ENCODE measurements around the gene COL4A6. TPM values are rescaled to one million over a fixed set of nuclear protein-coding genes. Genes with fewer than 3 reads are reported as not detected.
A peak's percentile ranks its signal among the peaks of the same experiment; 100 is the strongest.

COL4A6 gene
- total and polyA plus RNA-seq, 2 of the 4 experiments (the other 2 are of a cell fraction): 0.36 to 0.74 TPM

- TF ChIP-seq MAZ (IDR thresholded peaks at IDR 0.05; ENCODE audit: borderline replicate concordance, low read depth, low read length) (no peak), MAFK (IDR thresholded peaks at IDR 0.05; ENCODE audit: low read depth, low read length) (no peak), RCOR1 (IDR thresholded peaks at IDR 0.05; ENCODE audit: insufficient replicate concordance, low read length) (no peak), NFE2L2 (IDR thresholded peaks at IDR 0.05; ENCODE audit: low read depth, low read length) (no peak), CTCF (conservative IDR thresholded peaks at IDR 0.05; ENCODE audit: low read depth, low read length) (no peak)
These were observed 315.5 kb downstream of the COL4A6 start (continued) for GRCh38 chrX:108122748-108123147.

DNA sequence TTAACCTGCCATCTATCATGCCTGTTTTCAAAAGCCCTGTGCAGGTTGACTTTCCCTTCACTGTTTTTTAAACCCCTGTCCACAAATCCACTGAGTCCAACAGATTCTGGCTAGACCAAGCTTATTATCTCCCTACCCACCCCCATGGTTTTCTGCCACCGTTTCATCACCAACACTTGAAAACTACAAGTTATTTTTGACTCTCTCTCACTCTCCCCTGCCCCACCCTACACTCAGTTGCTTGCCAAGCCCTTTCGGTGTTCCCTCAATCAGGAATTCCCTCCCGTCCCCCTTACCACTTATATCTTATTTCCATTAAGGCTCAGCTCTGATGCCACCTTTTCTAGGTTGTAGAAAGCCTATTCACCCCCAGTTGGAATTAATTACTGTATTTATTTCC is 316.9 kb downstream of the COL4A6 start:
- Histone ChIP-seq H3K23ac (ENCODE audit: low read depth, low read length) (no peak overlapping the region), H3K4me2 (ENCODE audit: low read depth, low read length) (no peak overlapping the region), H3K36me3 (ENCODE audit: control insufficient read depth, insufficient read depth, low read length) (no peaks in the 10 kb centered on the region), H4K20me1 (ENCODE audit: insufficient read depth, low read length) (no peaks in the 10 kb centered on the region), H2BK20ac (ENCODE audit: low read depth, low read length) (no peak overlapping the region), H2AFZ (replicated peaks; ENCODE audit: low read length, poor library complexity) (no peak overlapping the region), H3K4ac (ENCODE audit: low read depth, low read length) (no peak overlapping the region), H3K9ac (ENCODE audit: low read depth, low read length) (no peak overlapping the region), H2BK15ac (ENCODE audit: low read depth, low read length) (no peak overlapping the region), H3K4me1 (ENCODE audit: control insufficient read depth, insufficient read depth, low read length) (peaks cover 8% of the 10 kb centered on the region), H3K27ac (ENCODE audit: insufficient read depth, low read length) (no peak overlapping the region; the same call in 1 of the 2 replicates), H2AK9ac (replicated peaks; ENCODE audit: low read depth, low read length, poor library complexity) (no peak overlapping the region), H2AK5ac (ENCODE audit: low read depth, low read length) (no peak overlapping the region), H3K14ac (replicated peaks; ENCODE audit: low read depth, low read length) (no peak overlapping the region), H2BK5ac (ENCODE audit: low read depth, low read length, poor library complexity, severe bottlenecking) (no peak overlapping the region), H3K56ac (ENCODE audit: extremely low read depth, insufficient read depth, low read length) (no peak overlapping the region), H4K5ac (ENCODE audit: low read depth, low read length) (no peak overlapping the region), H2BK120ac (ENCODE audit: low read depth, low read length) (no peak overlapping the region), H3K4me3 (ENCODE audit: insufficient read depth, low read depth, low read length) (no peak overlapping the region), H3K18ac (ENCODE audit: low read depth, low read length) (peak overlapping the region; percentile 77), H4K8ac (ENCODE audit: low read depth in 2 of 2, low read length in 2 of 2) (no peak overlapping the region), H3K9me1 (ENCODE audit: insufficient read depth, low read length) (0 out of 2 replicates have a peak, but pooled peaks cover 3% of the 10 kb centered on the region), H4K91ac (ENCODE audit: insufficient read depth, low read depth, low read length) (peak overlapping the region; percentile 9; the same call in 1 of the 2 replicates), H3K9me3 (ENCODE audit: control insufficient read depth, insufficient read depth, low read length) (no peaks in the 10 kb centered on the region), H3K27me3 (ENCODE audit: control insufficient read depth, insufficient read depth, low read length) (peaks cover 4% of the 10 kb centered on the region), H3K79me1 (ENCODE audit: low read depth in 1 of 2, low read length in 2 of 2) (peaks cover 0 to 2% of the 10 kb centered on the region in 2 experiments; a peak in 1 of 4 replicates)
- in situ Hi-C loops (cut with MboI; ENCODE audit: low sequenced_read_pairs): no loop called here
- 25% methylated on average over 2 of the region's 3 CpGs; no CpG with 5 or more reads in 1 of the 2 experiments for WGBS, 2 experiments (ENCODE audit: extremely low coverage in 2 of 2, insufficient read length in 1 of 2)
- ATAC-seq (ENCODE audit: low read depth) (no peak), DNase-seq (no peak)
- ChIA-PET CTCF (no interaction called here), POLR2A (ENCODE audit: unreplicated experiment) (no interaction called here)
- dilution Hi-C loops (cut with HindIII; ENCODE audit: low sequenced_read_pairs, unreplicated experiment): no loop called here
- intact Hi-C loops (cut with micrococcal nuclease): no loop called here
- BruUV-seq (replicated peaks): no TSS peak
- TF ChIP-seq SMC3 (IDR thresholded peaks at IDR 0.05; ENCODE audit: low read depth, low read length): no peak
- TF ChIP-seq NFE2L2 (IDR thresholded peaks at IDR 0.05; ENCODE audit: low read depth, low read length): no peak
- TF ChIP-seq CEBPB (IDR thresholded peaks at IDR 0.05; ENCODE audit: low read depth, low read length): no peak
- no peak for TF ChIP-seq MAFK (IDR thresholded peaks at IDR 0.05; ENCODE audit: low read depth, low read length)
- TF ChIP-seq CTCF (conservative IDR thresholded peaks at IDR 0.05; ENCODE audit: low read depth, low read length): no peak
- no peak for TF ChIP-seq MAZ (IDR thresholded peaks at IDR 0.05; ENCODE audit: borderline replicate concordance, low read depth, low read length)
- no peak for TF ChIP-seq ELK1 (IDR thresholded peaks at IDR 0.05; ENCODE audit: borderline replicate concordance, low read depth, low read length)
- no peak for TF ChIP-seq BHLHE40 (IDR thresholded peaks at IDR 0.05; ENCODE audit: low read depth, low read length)
- TF ChIP-seq MXI1 (IDR thresholded peaks at IDR 0.05; ENCODE audit: borderline replicate concordance, low read depth, low read length): no peak
- TF ChIP-seq CHD1 (IDR thresholded peaks at IDR 0.05; ENCODE audit: low read depth, low read length): no peak
